WTC11 (cell line): ENCODE data around the gene SLC38A8. TPM values are rescaled to one million over a fixed set of nuclear protein-coding genes. Genes with fewer than 3 reads are reported as not detected.

Source experiments
- ATAC-seq: fragments of 200-7000 bp; cut with Tn5 transposase; 2 replicates; pipeline ENCODE4 v1.10.0; 2021; ENCODE audit warnings: mild to moderate bottlenecking, moderate library complexity
- Bru-seq: library from RNA; stranded (reverse); fragments of 400-500 nt; gene quantifications from one replicate; lab custom pipeline; 2021; lab: Mats Ljungman, UMichigan
- CTCF ChIA-PET: fragments of 300-600 bp; sonication (Branson Sonifier 250); formaldehyde crosslinking; loops from one replicate; lab custom pipeline; 2021; ENCODE audit warnings: antibody characterized with exemption; lab: Charles Lee
- POLR2A ChIA-PET: fragments of 350-600 bp; sonication (Branson Sonifier 250); formaldehyde crosslinking; loops from one replicate; lab custom pipeline; 2021; ENCODE audit warnings: antibody characterized with exemption; lab: Charles Lee
- DNase-seq: peaks from one replicate; pipeline ENCODE4 v3.0.0; 2021; ENCODE audit warnings: low spot score
- H3K27ac Mint-ChIP-seq: 2 replicates; pipeline ENCODE4 v1.8.0; 2021; ENCODE audit warnings: mixed read lengths
- H3K27me3 Mint-ChIP-seq: 2 replicates; pipeline ENCODE4 v1.8.0; 2021; ENCODE audit warnings: low read depth, mild to moderate bottlenecking, moderate library complexity, mixed read lengths
- H3K36me3 Mint-ChIP-seq: 2 replicates; pipeline ENCODE4 v1.8.0; 2021; ENCODE audit warnings: mixed read lengths
- H3K4me1 Mint-ChIP-seq: 2 replicates; pipeline ENCODE4 v1.8.0; 2022; ENCODE audit warnings: mixed read lengths
- H3K4me3 Mint-ChIP-seq: 2 replicates; pipeline ENCODE4 v1.8.0; 2021; ENCODE audit warnings: mild to moderate bottlenecking, moderate library complexity, mixed read lengths
- H3K9me3 Mint-ChIP-seq: 2 replicates; pipeline ENCODE4 v1.8.0; 2021; ENCODE audit warnings: mixed read lengths
- ARID4B ChIP-seq: sonication (generic); formaldehyde crosslinking; IDR thresholded peaks from 2 replicates; pipeline ENCODE4 v1.8.0; 2023; ENCODE audit warnings: missing genetic modification reagents, mild to moderate bottlenecking, borderline replicate concordance
- CDX4 ChIP-seq: fragments of 250-450 bp; sonication (Bioruptor Pico); IDR thresholded peaks from 2 replicates; pipeline ENCODE4 v1.9.0; 2021; ENCODE audit warnings: moderate library complexity, mild to moderate bottlenecking, inconsistent platforms, borderline replicate concordance
- CREM ChIP-seq: sonication (generic); formaldehyde crosslinking; IDR thresholded peaks from 2 replicates; pipeline ENCODE4 v1.8.1; 2022; ENCODE audit warnings: mild to moderate bottlenecking, missing genetic modification reagents, moderate library complexity
- ETV6 ChIP-seq: sonication (generic); formaldehyde crosslinking; IDR thresholded peaks from 2 replicates; pipeline ENCODE4 v1.8.1; 2022; ENCODE audit warnings: mild to moderate bottlenecking, missing genetic modification reagents
- FOXJ3 ChIP-seq: sonication (generic); formaldehyde crosslinking; IDR thresholded peaks from 2 replicates; pipeline ENCODE4 v1.9.0; 2021; ENCODE audit warnings: missing genetic modification reagents, mild to moderate bottlenecking, borderline replicate concordance
- FOXK1 ChIP-seq: sonication (generic); formaldehyde crosslinking; IDR thresholded peaks from 2 replicates; pipeline ENCODE4 v1.8.0; 2022; ENCODE audit warnings: mild to moderate bottlenecking, moderate library complexity, missing genetic modification reagents
- FOXP1 ChIP-seq: sonication (generic); formaldehyde crosslinking; IDR thresholded peaks from 2 replicates; pipeline ENCODE4 v1.8.0; 2022; ENCODE audit warnings: missing genetic modification reagents, mild to moderate bottlenecking, moderate library complexity, borderline replicate concordance
- IRF1 ChIP-seq: sonication (generic); formaldehyde crosslinking; IDR thresholded peaks from 2 replicates; pipeline ENCODE4 v1.8.0; 2023; ENCODE audit warnings: missing genetic modification reagents
- JAZF1 ChIP-seq: fragments of 250-450 bp; sonication (Bioruptor Pico); IDR thresholded peaks from 2 replicates; pipeline ENCODE4 v1.9.0; 2021; ENCODE audit warnings: moderate library complexity, mild to moderate bottlenecking, inconsistent platforms
- KAT7 ChIP-seq: sonication (generic); formaldehyde crosslinking; IDR thresholded peaks from 2 replicates; pipeline ENCODE4 v1.8.1; 2023; ENCODE audit warnings: missing genetic modification reagents, mild to moderate bottlenecking, borderline replicate concordance
- MYBL2 ChIP-seq: sonication (generic); formaldehyde crosslinking; IDR thresholded peaks from 2 replicates; pipeline ENCODE4 v1.8.1; 2023; ENCODE audit warnings: mild to moderate bottlenecking, moderate library complexity, missing genetic modification reagents
- SOX15 ChIP-seq: fragments of 250-450 bp; sonication (Bioruptor Pico); IDR thresholded peaks from 2 replicates; pipeline ENCODE4 v1.9.0; 2021; ENCODE audit warnings: mild to moderate bottlenecking
- TEAD4 ChIP-seq: sonication (generic); formaldehyde crosslinking; IDR thresholded peaks from 2 replicates; pipeline ENCODE4 v1.8.0; 2022; ENCODE audit warnings: mild to moderate bottlenecking, missing genetic modification reagents
- ZBTB21 ChIP-seq: sonication (generic); formaldehyde crosslinking; IDR thresholded peaks from 2 replicates; pipeline ENCODE4 v1.8.1; 2023; ENCODE audit warnings: mild to moderate bottlenecking, missing genetic modification reagents, borderline replicate concordance
- ZNF121 ChIP-seq: sonication (generic); formaldehyde crosslinking; IDR thresholded peaks from 2 replicates; pipeline ENCODE4 v1.8.0; 2023; ENCODE audit warnings: missing genetic modification reagents
- ZNF138 ChIP-seq: sonication (generic); formaldehyde crosslinking; conservative IDR thresholded peaks from 2 replicates; pipeline ENCODE4 v1.8.1; 2022; ENCODE audit warnings: mild to moderate bottlenecking, moderate library complexity, missing genetic modification reagents
- ZNF263 ChIP-seq: sonication (generic); formaldehyde crosslinking; IDR thresholded peaks from 2 replicates; pipeline ENCODE4 v1.8.1; 2022; ENCODE audit warnings: low read depth, mild to moderate bottlenecking, moderate library complexity, missing genetic modification reagents
- ZNF423 ChIP-seq: fragments of 250-450 bp; sonication (Bioruptor Pico); IDR thresholded peaks from 2 replicates; pipeline ENCODE4 v2.1.2; 2022; ENCODE audit warnings: mild to moderate bottlenecking, moderate library complexity
- long read RNA-seq, 3 experiments: library from RNA in 1 of 3; library from capped mRNA in 1 of 3; library from polyadenylated mRNA in 1 of 3; unstranded in 2 of 3; stranded (forward) in 1 of 3; transcript quantifications; one replicate each; pipeline ENCODE4 v2.0.0, GENCODE V29; 2021
- total RNA-seq: library from RNA; stranded (reverse); gene quantifications from 3 replicates; pipeline ENCODE4 v1.2.3, GENCODE V29; 2021
- TF ChIP-seq, protein P1 (sequence below): sonication (generic); formaldehyde crosslinking; IDR thresholded peaks from 2 replicates; pipeline ENCODE4 v1.8.0; 2023; ENCODE audit warnings: mild to moderate bottlenecking, missing genetic modification reagents
- TF ChIP-seq, protein P2 (sequence below): fragments of 250-450 bp; sonication (Bioruptor Pico); IDR thresholded peaks from 2 replicates; pipeline ENCODE4 v2.1.2; 2022; ENCODE audit warnings: mild to moderate bottlenecking, moderate library complexity
- TF ChIP-seq, protein P3 (sequence below): sonication (generic); formaldehyde crosslinking; IDR thresholded peaks from 2 replicates; pipeline ENCODE4 v1.8.0; 2022; ENCODE audit warnings: mild to moderate bottlenecking, missing genetic modification reagents
- TF ChIP-seq, protein P4 (sequence below): sonication (generic); formaldehyde crosslinking; IDR thresholded peaks from 2 replicates; pipeline ENCODE4 v1.8.1; 2022; ENCODE audit warnings: mild to moderate bottlenecking, moderate library complexity, missing genetic modification reagents

SLC38A8 gene
- total RNA-seq (not detected in 3 replicates), Bru-seq, nascent RNA (percentile 11 among the genes with signal in this experiment)
- long read RNA-seq, experiment 1, partial matches to known transcripts: 0 of 1 reads
- long read RNA-seq, experiment 1, other reads (novel, unspliced or antisense): 1 of 1 reads
- long read RNA-seq, experiment 2: 0 reads
- long read RNA-seq, experiment 3: 0 reads

DNA sequence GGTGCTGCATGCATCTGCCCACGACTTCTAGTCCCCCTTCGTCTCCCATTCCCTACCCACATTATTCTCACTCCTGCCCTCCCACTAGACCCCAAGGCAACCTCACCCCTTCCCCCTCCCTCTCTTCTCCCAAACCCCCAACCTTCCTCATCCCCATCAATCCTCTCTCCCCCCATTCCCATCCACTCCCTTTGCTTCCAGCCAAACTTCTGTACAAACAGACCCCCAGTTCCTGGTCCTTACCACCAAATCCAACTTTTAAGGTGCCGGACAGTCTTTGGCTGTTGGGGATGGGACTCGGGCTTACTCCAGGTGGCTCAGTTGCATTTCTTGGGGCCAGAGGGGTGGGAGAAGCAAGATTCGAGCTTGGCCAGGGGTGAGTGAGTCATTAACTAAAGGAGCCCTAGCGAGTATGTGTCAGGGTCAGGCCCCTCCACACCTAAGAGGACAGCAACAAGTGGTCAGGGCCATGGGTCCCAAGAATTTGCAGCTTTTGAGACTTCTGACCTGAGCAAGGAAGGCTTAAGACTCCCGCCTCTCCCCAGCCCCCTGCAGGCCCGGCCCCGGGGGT is at the start of gene SLC38A8:
Gene SLC38A8, minus strand, starts transcription at position 488 of the 571 bp plus-strand sequence. CDS start 638 bp downstream, outside the sequence.
- no peak within 1 kb of the TSS for H3K27ac Mint-ChIP-seq
- H3K36me3 Mint-ChIP-seq: no peaks in the 10 kb centered on the region
- TF ChIP-seq SOX15 (CRISPR knock-in tag) (no peak), FOXP1 (CRISPR knock-in tag) (no peak), ZNF121 (CRISPR knock-in tag) (no peak)
- TF ChIP-seq, protein P1, sequence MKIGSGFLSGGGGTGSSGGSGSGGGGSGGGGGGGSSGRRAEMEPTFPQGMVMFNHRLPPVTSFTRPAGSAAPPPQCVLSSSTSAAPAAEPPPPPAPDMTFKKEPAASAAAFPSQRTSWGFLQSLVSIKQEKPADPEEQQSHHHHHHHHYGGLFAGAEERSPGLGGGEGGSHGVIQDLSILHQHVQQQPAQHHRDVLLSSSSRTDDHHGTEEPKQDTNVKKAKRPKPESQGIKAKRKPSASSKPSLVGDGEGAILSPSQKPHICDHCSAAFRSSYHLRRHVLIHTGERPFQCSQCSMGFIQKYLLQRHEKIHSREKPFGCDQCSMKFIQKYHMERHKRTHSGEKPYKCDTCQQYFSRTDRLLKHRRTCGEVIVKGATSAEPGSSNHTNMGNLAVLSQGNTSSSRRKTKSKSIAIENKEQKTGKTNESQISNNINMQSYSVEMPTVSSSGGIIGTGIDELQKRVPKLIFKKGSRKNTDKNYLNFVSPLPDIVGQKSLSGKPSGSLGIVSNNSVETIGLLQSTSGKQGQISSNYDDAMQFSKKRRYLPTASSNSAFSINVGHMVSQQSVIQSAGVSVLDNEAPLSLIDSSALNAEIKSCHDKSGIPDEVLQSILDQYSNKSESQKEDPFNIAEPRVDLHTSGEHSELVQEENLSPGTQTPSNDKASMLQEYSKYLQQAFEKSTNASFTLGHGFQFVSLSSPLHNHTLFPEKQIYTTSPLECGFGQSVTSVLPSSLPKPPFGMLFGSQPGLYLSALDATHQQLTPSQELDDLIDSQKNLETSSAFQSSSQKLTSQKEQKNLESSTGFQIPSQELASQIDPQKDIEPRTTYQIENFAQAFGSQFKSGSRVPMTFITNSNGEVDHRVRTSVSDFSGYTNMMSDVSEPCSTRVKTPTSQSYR (CRISPR knock-in tag): no peak
- CTCF ChIA-PET: interaction anchor here (1.0 to 10.2 kb wide), 15 partner anchors 10 to 145 kb away, joined by 3 to 131 read pairs (median 7); partner anchors contain the start of genes MBTPS1, OSGIN1 and TAF1C
- DNase-seq (no peak), ATAC-seq (no peak)
- H3K4me1 Mint-ChIP-seq: peaks cover 17% of the 10 kb centered on the region
- POLR2A ChIA-PET: no interaction called here
- H3K9me3 Mint-ChIP-seq: no peaks in the 10 kb centered on the region
- no peaks in the 10 kb centered on the region for H3K27me3 Mint-ChIP-seq
- H3K4me3 Mint-ChIP-seq: no peak within 1 kb of the TSS

DNA sequence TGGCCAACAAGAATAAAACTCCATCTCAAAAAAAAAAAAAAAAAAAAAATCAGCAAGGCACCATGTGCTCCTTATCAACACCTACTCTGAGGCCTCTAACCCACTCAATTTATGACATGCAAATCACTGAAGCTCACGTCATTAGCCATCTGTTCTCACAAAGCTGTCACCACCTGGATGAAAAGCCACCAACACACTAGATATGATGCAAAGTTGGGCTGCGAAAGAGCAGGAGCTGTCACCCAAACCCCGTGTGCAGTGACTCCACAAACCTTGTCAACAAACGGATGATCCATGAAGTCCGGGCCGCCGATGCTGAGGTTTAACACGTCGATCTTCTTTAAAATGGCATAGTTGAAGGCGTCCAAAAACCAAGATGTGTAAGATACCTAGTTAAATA is 48.9 kb upstream of the SLC38A8 start:
- Mint-ChIP-seq H3K4me1 (no peaks in the 10 kb centered on the region), H3K4me3 (no peak overlapping the region), H3K27me3 (no peaks in the 10 kb centered on the region), H3K36me3 (peaks cover 60% of the 10 kb centered on the region), H3K27ac (no peak overlapping the region), H3K9me3 (no peaks in the 10 kb centered on the region)
- no peak for DNase-seq
- ChIA-PET POLR2A (no interaction called here), CTCF (interaction anchor here (1.5 kb wide), 1 partner anchor 95 kb away, joined by 4 read pairs; the partner anchor contains the start of gene TAF1C)
- no peak for ATAC-seq
- no peak for TF ChIP-seq KAT7 (CRISPR knock-in tag)
- TF ChIP-seq, protein P2, sequence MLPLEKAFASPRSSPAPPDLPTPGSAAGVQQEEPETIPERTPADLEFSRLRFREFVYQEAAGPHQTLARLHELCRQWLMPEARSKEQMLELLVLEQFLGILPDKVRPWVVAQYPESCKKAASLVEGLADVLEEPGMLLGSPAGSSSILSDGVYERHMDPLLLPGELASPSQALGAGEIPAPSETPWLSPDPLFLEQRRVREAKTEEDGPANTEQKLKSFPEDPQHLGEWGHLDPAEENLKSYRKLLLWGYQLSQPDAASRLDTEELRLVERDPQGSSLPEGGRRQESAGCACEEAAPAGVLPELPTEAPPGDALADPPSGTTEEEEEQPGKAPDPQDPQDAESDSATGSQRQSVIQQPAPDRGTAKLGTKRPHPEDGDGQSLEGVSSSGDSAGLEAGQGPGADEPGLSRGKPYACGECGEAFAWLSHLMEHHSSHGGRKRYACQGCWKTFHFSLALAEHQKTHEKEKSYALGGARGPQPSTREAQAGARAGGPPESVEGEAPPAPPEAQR: no peak
- TF ChIP-seq ZBTB21: no peak
- no peak for TF ChIP-seq ARID4B
- no peak for TF ChIP-seq ZNF263
- TF ChIP-seq CREM (CRISPR knock-in tag): no peak
- TF ChIP-seq, protein P3, sequence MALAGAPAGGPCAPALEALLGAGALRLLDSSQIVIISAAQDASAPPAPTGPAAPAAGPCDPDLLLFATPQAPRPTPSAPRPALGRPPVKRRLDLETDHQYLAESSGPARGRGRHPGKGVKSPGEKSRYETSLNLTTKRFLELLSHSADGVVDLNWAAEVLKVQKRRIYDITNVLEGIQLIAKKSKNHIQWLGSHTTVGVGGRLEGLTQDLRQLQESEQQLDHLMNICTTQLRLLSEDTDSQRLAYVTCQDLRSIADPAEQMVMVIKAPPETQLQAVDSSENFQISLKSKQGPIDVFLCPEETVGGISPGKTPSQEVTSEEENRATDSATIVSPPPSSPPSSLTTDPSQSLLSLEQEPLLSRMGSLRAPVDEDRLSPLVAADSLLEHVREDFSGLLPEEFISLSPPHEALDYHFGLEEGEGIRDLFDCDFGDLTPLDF (CRISPR knock-in tag): no peak
- TF ChIP-seq ZNF138 (CRISPR knock-in tag): no peak
- TF ChIP-seq IRF1 (CRISPR knock-in tag): no peak
- TF ChIP-seq, protein P4, sequence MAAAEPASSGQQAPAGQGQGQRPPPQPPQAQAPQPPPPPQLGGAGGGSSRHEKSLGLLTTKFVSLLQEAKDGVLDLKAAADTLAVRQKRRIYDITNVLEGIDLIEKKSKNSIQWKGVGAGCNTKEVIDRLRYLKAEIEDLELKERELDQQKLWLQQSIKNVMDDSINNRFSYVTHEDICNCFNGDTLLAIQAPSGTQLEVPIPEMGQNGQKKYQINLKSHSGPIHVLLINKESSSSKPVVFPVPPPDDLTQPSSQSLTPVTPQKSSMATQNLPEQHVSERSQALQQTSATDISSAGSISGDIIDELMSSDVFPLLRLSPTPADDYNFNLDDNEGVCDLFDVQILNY (CRISPR knock-in tag): no peak
- TF ChIP-seq ETV6 (CRISPR knock-in tag): no peak
- TF ChIP-seq TEAD4 (CRISPR knock-in tag): no peak
- no peak for TF ChIP-seq JAZF1 (CRISPR knock-in tag)
- no peak for TF ChIP-seq ZNF423 (CRISPR knock-in tag)
- TF ChIP-seq FOXJ3 (CRISPR knock-in tag): no peak
- TF ChIP-seq CDX4 (CRISPR knock-in tag): no peak
- TF ChIP-seq MYBL2 (CRISPR knock-in tag): no peak
- no peak for TF ChIP-seq FOXK1 (CRISPR knock-in tag)
